Activated T-cell treated with anti-CD3 and anti-CD28 coated beads, Interleukin-2, amount 50 U/mL, for 1 hour (primary cell): ENCODE measurements around the gene DUSP9.
"Not testable (repeated sequence)": the region's sequence is repeated elsewhere in the genome, so short reads cannot be mapped to it uniquely, and the experiment has no call there.

Experiments
- DNase-seq: peaks from one replicate; pipeline ENCODE4 v3.0.0-alpha.2; 2020

The DUSP9 gene

DNA sequence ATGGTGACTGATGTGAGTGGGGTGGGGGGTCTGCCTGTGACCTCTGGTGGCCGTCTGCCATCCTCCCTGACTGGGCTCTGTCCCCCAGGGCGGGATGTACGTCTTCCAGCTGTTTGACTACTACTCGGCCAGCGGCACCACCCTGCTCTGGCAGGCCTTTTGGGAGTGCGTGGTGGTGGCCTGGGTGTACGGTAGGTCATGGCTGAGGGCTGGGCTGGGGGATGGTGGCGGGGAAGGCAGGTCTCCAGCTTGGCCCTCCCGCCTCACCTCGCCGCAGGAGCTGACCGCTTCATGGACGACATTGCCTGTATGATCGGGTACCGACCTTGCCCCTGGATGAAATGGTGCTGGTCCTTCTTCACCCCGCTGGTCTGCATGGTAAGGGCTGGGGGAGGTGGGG lies 47.3 kb downstream of the DUSP9 start:
- not testable (repeated sequence) for DNase-seq

DNA sequence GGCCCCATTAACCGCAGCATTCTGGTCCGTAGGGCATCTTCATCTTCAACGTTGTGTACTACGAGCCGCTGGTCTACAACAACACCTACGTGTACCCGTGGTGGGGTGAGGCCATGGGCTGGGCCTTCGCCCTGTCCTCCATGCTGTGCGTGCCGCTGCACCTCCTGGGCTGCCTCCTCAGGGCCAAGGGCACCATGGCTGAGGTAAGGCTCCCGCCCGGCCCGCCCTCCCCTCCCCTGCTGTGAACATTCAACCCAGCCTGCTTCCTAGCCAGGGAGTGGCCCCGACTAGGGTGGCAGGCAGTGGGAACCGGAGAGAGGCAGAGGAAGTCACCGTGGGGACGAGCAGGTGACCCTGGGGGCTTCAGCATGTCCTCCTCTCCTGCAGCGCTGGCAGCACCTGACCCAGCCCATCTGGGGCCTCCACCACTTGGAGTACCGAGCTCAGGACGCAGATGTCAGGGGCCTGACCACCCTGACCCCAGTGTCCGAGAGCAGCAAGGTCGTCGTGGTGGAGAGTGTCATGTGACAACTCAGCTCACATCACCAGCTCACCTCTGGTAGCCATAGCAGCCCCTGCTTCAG lies 47.8 kb downstream of the DUSP9 start:
- no peak for DNase-seq

- no peak for DNase-seq
Measured at GRCh38 chrX:153696100-153696499, 49.1 kb downstream of the DUSP9 start.

GRCh38 chrX:153696538-153696937 lies 49.5 kb downstream of the DUSP9 start:
- not testable (repeated sequence) for DNase-seq

GRCh38 chrX:153696986-153697722 lies 50.2 kb downstream of the DUSP9 start:
- not testable (repeated sequence) for DNase-seq

- no peak for DNase-seq
Measured at GRCh38 chrX:153697924-153698865, 51.2 kb downstream of the DUSP9 start.

DNA sequence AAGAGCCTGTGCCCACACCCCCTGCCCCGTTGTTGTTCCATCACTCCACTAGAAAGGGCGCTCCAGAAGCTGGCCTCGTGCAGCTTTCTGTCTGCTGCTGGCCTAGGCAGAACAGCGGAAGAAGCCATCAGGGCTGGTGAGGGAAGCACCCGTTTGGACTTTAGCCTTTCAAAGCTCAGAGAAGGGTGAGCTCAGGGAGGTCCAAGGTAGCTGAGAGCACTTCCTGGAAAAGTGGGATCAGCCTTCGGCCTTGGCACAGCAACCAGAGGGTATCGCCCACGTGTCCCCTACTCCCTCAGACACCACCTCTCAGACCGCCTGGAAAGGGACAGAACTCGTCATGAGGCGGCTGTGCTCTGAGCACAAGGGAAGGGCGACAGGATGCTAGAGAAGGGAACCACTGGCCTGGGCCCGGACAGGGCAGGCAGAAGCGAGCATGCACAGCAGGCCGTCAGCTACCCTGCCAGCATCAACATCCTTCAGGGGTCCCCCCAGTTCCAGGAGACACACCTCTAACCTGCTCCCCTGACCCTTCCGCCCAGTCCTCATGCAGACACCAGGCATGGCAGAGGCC lies 52.3 kb downstream of the DUSP9 start:
- not testable (repeated sequence) for DNase-seq

DNA sequence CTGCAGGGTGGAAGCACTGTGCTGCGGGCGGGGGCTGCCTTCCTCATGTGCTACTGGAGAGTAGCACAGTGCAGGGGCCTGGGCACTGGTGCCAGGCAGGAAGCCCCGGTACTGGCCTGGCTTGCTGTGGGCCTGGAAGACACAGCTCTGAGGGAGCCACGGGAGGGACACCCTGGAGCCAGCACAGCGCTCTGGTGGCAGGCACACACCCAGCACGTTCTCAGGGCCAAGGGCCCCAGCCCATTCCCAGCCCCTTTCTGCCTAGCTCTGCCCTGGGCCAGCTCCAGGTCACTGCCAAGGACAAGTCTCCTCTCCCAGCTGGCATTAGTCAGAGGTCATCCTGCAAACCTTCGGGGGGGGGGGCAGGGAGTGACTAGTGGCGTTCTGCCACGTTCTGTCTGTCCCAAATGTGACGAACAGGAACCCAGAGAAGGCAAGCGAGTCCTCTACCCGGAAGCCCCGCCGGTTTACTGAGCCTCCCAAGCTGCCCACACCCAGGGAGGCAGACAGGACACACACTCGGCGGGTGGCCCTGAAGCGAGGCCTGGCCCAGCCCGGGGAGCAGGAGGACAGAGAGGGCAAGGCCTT lies 52.9 kb downstream of the DUSP9 start:
- DNase-seq, result not testable (repeated sequence)

DNA sequence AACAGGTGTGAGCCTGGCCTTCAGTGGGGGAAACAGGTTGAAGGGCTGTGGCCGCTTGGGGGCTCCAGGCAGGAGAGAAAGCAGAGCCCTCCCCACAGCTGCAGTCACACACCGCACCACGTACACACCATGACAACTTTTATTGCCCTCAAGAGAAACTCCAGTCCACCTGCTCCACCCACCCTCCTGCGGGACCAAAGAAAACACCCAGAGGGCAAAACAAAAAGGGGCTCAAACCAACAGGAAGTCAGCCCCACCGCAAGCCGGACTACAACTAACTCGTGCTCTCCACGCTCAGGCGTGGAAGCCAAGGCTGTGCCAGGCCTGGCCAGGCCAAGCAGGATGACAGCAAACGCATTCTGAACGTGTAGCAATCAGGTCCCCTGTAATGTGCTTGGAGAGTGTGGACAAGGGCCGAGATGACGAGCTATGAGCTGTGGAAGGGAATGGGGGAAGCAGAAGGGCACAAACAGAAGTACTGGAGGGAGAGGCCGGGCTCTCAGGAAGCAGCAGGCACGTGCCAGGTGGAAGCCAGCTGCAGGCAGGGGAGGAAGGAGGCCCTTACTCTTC lies 53.5 kb downstream of the DUSP9 start:
- DNase-seq, result no peak
